HCT116 (cell line): ENCODE measurements around the gene CARD10. TPM values are rescaled to one million over a fixed set of nuclear protein-coding genes. Genes with fewer than 3 reads are reported as not detected.

Experiments used
- ATAC-seq: fragments of 200-7000 bp; cut with Tn5 transposase; 2 replicates; pipeline ENCODE4 v1.9.1; 2020; ENCODE audit warnings: mild to moderate bottlenecking, moderate library complexity
- BruUV-seq: library from RNA; stranded (reverse); fragments of 400-500 nt; replicated peaks from 2 replicates; lab custom pipeline; 2021; lab: Mats Ljungman, UMichigan
- CTCF ChIA-PET: fragments of 300-600 bp; sonication (Branson Sonifier 250); formaldehyde crosslinking; loops from one replicate; lab custom pipeline; 2021; ENCODE audit warnings: antibody characterized with exemption; lab: Charles Lee
- POLR2A ChIA-PET: fragments of 300-600, 350-600 bp; sonication (Branson Sonifier 250); formaldehyde crosslinking; loops from one replicate; lab custom pipeline; 2021; ENCODE audit warnings: antibody characterized with exemption; lab: Charles Lee
- RAD21 ChIA-PET, 2 experiments: fragments of 300-600 bp; sonication (Branson Sonifier 250); formaldehyde crosslinking; loops; one replicate each; lab custom pipeline; 2023; ENCODE audit warnings: low total read pairs in 2 of 2; ENCODE audit not compliant: uncharacterized antibody in 2 of 2, unreplicated experiment in 2 of 2, low non-redundant PET in 1 of 2; lab: Charles Lee
- DNase-seq: peaks from one replicate; pipeline ENCODE4 v3.0.0-alpha.2; 2010; ENCODE audit warnings: low read depth, low spot score
- H2AFZ ChIP-seq: fragments of 200-600 bp; shearing (Covaris generic), sonication (generic); 2 replicates; pipeline ENCODE4 v1.6.1; 2017; ENCODE audit warnings: low read depth, mixed run types, mixed read lengths, antibody characterized with exemption, low read length; ENCODE audit not compliant: poor library complexity, severe bottlenecking
- H3K27ac ChIP-seq: 2 replicates; pipeline ENCODE4 v1.5.1; 2012; ENCODE audit warnings: low read depth, low read length
- H3K27me3 ChIP-seq: fragments of 200-600 bp; sonication (generic); 2 replicates; pipeline ENCODE4 v1.6.1; 2016; ENCODE audit warnings: mixed run types, low read length, mixed read lengths; ENCODE audit not compliant: insufficient read depth
- H3K36me3 ChIP-seq, 2 experiments: fragments of 200-500 bp in 1 of 2; fragments of 200-600 bp in 1 of 2; sonication (Bioruptor generic) in 1 of 2; sonication (generic) in 1 of 2; 2 replicates each; pipeline versions ENCODE4 v1.5.1 to v1.6.1; 2014 to 2016; ENCODE audit warnings: low read length in 2 of 2, inconsistent platforms in 1 of 2, mixed read lengths in 1 of 2, mixed run types in 1 of 2; ENCODE audit not compliant: insufficient read depth in 2 of 2, control insufficient read depth in 1 of 2
- H3K4me1 ChIP-seq, 2 experiments: fragments of 200-600 bp in 1 of 2; sonication (generic) in 1 of 2; 2 replicates each; pipeline versions ENCODE4 v1.5.1 to v1.6.1; 2012 to 2017; ENCODE audit warnings: low read length in 2 of 2, inconsistent platforms in 1 of 2, mild to moderate bottlenecking in 1 of 2, mixed read lengths in 1 of 2, mixed run types in 1 of 2, moderate library complexity in 1 of 2; ENCODE audit not compliant: insufficient read depth in 2 of 2, control insufficient read depth in 1 of 2
- H3K4me2 ChIP-seq: fragments of 200-600 bp; sonication (generic); 2 replicates; pipeline ENCODE4 v1.6.1; 2017; ENCODE audit warnings: mixed run types, low read length, mixed read lengths
- H3K4me3 ChIP-seq, 2 experiments: fragments of 200-600 bp in 1 of 2; sonication (generic) in 1 of 2; replicated peaks in 1 of 2; 2 replicates each; pipeline ENCODE4 v1.5.1; 2011 to 2016; ENCODE audit warnings: low read length in 2 of 2, control low read depth in 1 of 2, low read depth in 1 of 2, mild to moderate bottlenecking in 1 of 2, mixed read lengths in 1 of 2, mixed run types in 1 of 2
- H3K79me2 ChIP-seq: fragments of 200-600 bp; sonication (generic); 2 replicates; pipeline ENCODE4 v1.6.1; 2017; ENCODE audit warnings: mild to moderate bottlenecking, mixed run types, low read length, moderate library complexity, mixed read lengths; ENCODE audit not compliant: insufficient read depth
- H3K9ac ChIP-seq: fragments of 200-600 bp; sonication (generic); 2 replicates; pipeline ENCODE4 v1.6.1; 2016; ENCODE audit warnings: low read length, mixed read lengths
- H3K9me2 ChIP-seq: fragments of 200-600 bp; sonication (generic), shearing (Covaris generic); 2 replicates; pipeline ENCODE4 v1.6.1; 2017; ENCODE audit warnings: mixed run types, mild to moderate bottlenecking, moderate library complexity; ENCODE audit not compliant: insufficient read depth
- H3K9me3 ChIP-seq, 2 experiments: fragments of 200-500 bp in 1 of 2; fragments of 200-600 bp in 1 of 2; sonication (Bioruptor generic) in 1 of 2; sonication (generic) in 1 of 2; 2 replicates each; pipeline ENCODE4 v1.6.1; 2014 to 2017; ENCODE audit warnings: low read length in 2 of 2, mixed read lengths in 2 of 2, inconsistent platforms in 1 of 2, low read depth in 1 of 2, mild to moderate bottlenecking in 1 of 2, mixed run types in 1 of 2, moderate library complexity in 1 of 2; ENCODE audit not compliant: control insufficient read depth in 1 of 2, insufficient read depth in 1 of 2
- H4K20me1 ChIP-seq: fragments of 200-600 bp; sonication (generic), shearing (Covaris generic); 2 replicates; pipeline ENCODE4 v1.6.1; 2017; ENCODE audit warnings: mixed run types, mild to moderate bottlenecking, moderate library complexity; ENCODE audit not compliant: insufficient read depth
- CTCF ChIP-seq, 3 experiments: fragments of 200-600 bp in 1 of 3; sonication (generic) in 1 of 3; IDR thresholded peaks in 2 of 3; conservative IDR thresholded peaks in 1 of 3; 2 replicates each; pipeline ENCODE4 v1.5.1; 2012 to 2017; ENCODE audit warnings: low read depth in 2 of 3, low read length in 2 of 3, antibody characterized with exemption in 1 of 3, borderline replicate concordance in 1 of 3, control low read depth in 1 of 3, mild to moderate bottlenecking in 1 of 3, mixed read lengths in 1 of 3, mixed run types in 1 of 3, moderate library complexity in 1 of 3; ENCODE audit not compliant: insufficient read depth in 1 of 3
- EGR1 ChIP-seq: IDR thresholded peaks from 2 replicates; pipeline ENCODE4 v1.6.1; 2012; ENCODE audit warnings: low read depth
- ELF1 ChIP-seq: IDR thresholded peaks from 2 replicates; pipeline ENCODE4 v1.6.1; 2012; ENCODE audit warnings: low read depth, borderline replicate concordance
- RAD21 ChIP-seq: IDR thresholded peaks from 2 replicates; pipeline ENCODE4 v1.6.1; 2012; ENCODE audit warnings: low read depth, mild to moderate bottlenecking
- TCF7L2 ChIP-seq: IDR thresholded peaks from 2 replicates; pipeline ENCODE4 v1.7.0; 2011; ENCODE audit warnings: borderline replicate concordance, inconsistent platforms; ENCODE audit not compliant: insufficient read depth, insufficient read length; ENCODE audit errors: extremely low read depth
- intact Hi-C: fragments of 100-400 bp; cut with micrococcal nuclease; formaldehyde crosslinking; loops from 2 replicates; pipeline ENCODE4 v1.10.0; 2022
- total RNA-seq: library from RNA; stranded (reverse); gene quantifications from one replicate; pipeline ENCODE4 v1.2.1, GENCODE V29; 2021; ENCODE audit not compliant: unreplicated experiment

The CARD10 gene
- total RNA-seq, 1 experiment from 2014 or later: 32.0 TPM

- CTCF ChIA-PET: interaction anchor here (1.5 to 1.9 kb wide), 2 partner anchors 13 to 93 kb away, joined by 12 to 23 read pairs; partner anchors contain the start of gene MFNG
- Histone ChIP-seq H3K4me3 (no peak overlapping the region), H3K9me3 (no peaks in the 10 kb centered on the region), H3K4me2 (no peak overlapping the region)
- no peak for TF ChIP-seq EGR1
- TF ChIP-seq CTCF (IDR thresholded peaks at IDR 0.05 in 2 of 3, conservative IDR thresholded peaks at IDR 0.05 in 1 of 3; ENCODE audit: borderline replicate concordance in 1 of 3, insufficient read depth in 1 of 3, low read depth in 2 of 3, low read length in 2 of 3): peak in 1 of 3 experiments; percentile 10; a peak in 1 of 6 replicates
- no peak for TF ChIP-seq RAD21
- no peak for TF ChIP-seq ELF1
- TF ChIP-seq TCF7L2: no peak
- TF ChIP-seq, all 23 proteins: peak for 1
- ATAC-seq (no peak), DNase-seq (no peak)
- H3K4me1 ChIP-seq: peaks cover 7 to 45% of the 10 kb centered on the region in 2 experiments
- H3K79me2 ChIP-seq: no peaks in the 10 kb centered on the region
- H3K27ac ChIP-seq: no peak overlapping the region
- H3K9ac ChIP-seq: no peak overlapping the region
- BruUV-seq: no TSS peak
- H3K9me2 ChIP-seq: no peaks in the 10 kb centered on the region
- ChIA-PET POLR2A (no interaction called here), RAD21 (interaction anchor here in 1 of 2 experiments (1.3 kb wide), 1 partner anchor 157 kb away, joined by 3 read pairs; no protein-coding TSS in a partner anchor)
- no peaks in the 10 kb centered on the region for H4K20me1 ChIP-seq
- intact Hi-C loops: no loop called here
- H3K36me3 ChIP-seq: no peaks in the 10 kb centered on the region
- H2AFZ ChIP-seq: no peak overlapping the region
- H3K27me3 ChIP-seq: no peaks in the 10 kb centered on the region
Measured at GRCh38 chr22:37473437-37473946, 45.7 kb downstream of the CARD10 start.
